GM19397 (cell line): Measurements from ENCODE around the gene SLC1A2.

Experiments
- ATAC-seq: cut with Tn5 transposase; IDR thresholded peaks from one replicate; pipeline ENCODE4 v1.9.1; 2021; ENCODE audit warnings: mild to moderate bottlenecking, moderate library complexity; ENCODE audit not compliant: unreplicated experiment

The SLC1A2 gene

DNA sequence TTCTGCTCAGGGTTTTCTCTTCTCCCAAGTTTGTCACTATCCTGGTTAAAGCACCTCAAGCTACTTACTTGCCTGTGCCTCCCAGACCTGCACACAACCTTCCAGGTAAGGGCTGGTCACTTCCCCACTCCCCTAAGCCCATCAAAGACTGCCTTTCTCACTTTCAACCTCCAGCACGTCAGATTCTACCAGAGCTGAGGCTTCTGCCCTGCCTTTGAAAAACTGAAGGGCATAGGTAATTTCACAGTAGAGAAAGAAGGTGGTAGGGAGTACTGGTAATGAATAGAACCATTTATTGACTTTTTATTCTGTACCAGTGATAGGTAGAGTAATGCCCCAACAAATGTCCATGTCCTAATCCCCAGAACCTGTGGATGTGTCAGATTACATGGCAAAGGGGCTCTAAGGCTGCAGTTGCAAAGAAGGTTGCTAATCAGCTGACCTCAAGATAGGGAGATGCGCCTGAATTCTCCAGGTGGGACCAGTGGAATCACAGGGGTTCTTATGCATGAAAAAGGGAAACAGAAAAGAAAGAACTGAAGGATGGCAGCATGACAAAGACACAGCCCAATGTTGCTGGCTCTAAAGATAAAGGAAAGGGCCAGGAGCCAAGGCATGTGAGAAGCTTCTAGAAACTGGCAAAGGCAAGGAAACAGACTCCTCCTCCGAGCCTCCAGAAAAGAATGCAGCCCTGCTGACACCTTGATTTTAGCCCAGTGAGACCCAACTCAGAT, 89.0 kb downstream of the SLC1A2 start:
- ATAC-seq: no peak

DNA sequence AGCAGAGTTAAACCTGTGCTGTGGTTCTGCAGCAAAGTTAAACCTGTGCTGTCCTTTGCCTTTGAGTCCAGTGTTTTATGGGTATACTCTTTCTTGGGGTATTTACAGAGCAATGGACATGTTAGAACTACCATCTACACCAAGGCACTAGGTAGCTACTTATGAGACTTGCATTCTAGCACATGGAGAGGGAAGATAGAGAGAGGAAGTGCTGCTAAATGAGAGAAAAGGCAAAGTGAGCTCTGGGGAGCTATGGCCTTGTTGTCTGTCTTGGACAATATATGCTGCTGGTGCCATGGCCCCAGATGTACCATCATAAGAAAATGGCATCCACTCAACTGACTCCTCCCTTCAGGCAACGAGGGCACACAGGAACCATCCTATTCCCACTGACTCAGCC, 91.5 kb downstream of the SLC1A2 start:
- no peak for ATAC-seq

GRCh38 chr11:35326266-35326879, 93.0 kb downstream of the SLC1A2 start:
- ATAC-seq: no peak

DNA sequence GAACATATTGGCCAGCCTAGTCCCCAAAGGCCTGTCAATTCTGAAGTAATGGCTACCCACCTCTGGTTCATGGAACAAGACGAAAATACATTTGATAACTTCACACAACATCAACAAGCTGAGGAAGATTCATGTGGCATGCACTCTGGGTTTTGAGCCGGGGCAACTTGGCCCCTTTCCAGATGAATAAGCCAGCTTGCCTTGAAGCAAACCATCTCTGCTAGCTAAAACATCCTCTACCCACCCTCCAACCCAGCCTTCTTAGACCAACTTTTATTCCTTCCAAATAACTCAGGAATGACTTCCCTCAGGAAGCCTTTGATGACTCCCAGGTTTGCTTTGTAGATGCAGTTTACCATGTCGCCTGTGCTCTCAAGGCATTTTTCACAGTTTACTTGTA, 94.4 kb downstream of the SLC1A2 start:
- ATAC-seq: no peak

GRCh38 chr11:35324183-35324886, 95.0 kb downstream of the SLC1A2 start:
- ATAC-seq: no peak

DNA sequence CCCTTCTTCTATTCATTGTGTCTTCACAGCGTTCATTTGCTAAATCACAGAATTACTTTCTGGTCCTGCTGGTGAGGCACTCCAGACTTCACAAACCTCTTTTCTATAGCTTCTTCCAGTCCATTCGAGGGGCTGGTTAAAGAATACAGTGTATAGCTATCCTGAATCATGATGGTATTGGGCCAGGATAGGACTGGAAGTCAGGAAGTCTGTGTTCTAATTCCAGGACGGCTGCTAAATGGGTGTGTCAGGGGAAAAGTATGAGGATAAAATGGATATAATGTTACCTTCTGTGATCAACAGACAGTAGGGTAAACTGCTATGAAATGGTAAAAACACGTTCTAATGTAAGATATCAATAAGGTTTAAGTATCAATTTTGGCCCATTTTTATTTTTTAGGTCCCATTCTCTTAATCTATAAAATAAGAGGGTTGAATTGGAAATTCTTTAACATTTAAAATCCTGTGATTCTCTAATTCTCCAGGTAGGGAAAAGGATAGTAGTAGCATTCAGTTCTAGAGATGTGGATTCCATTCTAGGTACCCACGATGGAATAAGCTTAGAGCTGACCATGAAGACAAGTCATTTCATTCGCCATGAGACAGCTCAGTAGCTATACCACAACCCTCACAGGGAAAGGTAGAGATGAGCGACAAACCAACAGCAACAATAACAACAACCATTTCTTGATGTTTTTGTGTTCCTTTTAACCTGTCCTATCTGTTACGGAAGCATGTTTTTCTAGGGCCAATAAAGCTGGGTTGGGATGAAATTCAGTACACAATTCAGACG, 96.1 kb downstream of the SLC1A2 start:
- no peak for ATAC-seq

DNA sequence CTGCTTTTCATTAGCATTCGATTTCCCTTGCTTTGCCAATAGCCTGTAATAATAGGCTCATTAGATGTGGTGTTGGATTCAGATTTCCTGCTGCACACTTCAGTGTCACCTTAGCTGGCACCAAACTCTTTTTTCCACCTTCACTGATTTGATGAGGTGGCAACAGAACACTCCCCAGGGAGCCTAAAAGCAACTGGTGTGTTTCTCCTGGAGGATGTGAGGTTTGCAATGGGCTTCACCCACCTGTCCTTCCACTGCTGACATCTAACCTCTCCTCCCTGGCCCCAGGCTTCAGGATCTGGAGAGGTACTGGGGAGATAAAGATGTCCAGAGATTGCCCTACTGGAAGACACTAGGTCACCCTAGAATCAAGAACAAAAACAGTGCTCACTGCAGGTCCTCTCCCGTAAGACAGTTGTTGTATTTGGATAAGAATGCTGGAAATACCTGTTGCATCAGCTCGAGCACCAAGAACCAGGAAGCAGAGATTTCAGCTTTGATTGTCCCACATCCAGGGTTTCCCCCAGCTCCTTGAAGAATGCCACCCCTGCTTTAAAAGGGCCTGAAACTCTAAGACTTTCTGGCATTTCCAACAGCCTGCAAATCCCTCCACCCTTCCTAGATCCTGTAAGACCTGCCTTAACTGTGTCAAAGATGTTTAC, 96.9 kb downstream of the SLC1A2 start:
- ATAC-seq: no peak

GRCh38 chr11:35321532-35322317, 97.6 kb downstream of the SLC1A2 start:
- ATAC-seq: no peak

DNA sequence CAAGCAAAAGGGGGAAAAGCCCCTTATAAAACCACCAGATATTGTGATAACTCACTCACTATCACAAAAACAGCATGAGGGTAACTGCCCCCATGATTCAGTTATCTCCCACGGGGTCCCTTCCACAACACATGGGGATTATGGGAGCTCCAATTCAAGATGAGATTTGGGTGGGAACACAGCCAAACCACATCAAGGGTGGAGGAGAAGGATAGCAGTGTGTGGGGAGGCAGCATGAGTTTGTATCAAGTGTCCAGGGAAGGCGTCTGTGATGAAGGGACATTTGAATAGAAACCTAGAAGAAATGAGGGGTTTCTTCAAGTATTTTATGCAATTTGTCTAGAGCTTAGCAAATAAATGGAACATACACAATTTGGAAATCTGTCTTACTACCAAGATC, 98.2 kb downstream of the SLC1A2 start:
- ATAC-seq: no peak

DNA sequence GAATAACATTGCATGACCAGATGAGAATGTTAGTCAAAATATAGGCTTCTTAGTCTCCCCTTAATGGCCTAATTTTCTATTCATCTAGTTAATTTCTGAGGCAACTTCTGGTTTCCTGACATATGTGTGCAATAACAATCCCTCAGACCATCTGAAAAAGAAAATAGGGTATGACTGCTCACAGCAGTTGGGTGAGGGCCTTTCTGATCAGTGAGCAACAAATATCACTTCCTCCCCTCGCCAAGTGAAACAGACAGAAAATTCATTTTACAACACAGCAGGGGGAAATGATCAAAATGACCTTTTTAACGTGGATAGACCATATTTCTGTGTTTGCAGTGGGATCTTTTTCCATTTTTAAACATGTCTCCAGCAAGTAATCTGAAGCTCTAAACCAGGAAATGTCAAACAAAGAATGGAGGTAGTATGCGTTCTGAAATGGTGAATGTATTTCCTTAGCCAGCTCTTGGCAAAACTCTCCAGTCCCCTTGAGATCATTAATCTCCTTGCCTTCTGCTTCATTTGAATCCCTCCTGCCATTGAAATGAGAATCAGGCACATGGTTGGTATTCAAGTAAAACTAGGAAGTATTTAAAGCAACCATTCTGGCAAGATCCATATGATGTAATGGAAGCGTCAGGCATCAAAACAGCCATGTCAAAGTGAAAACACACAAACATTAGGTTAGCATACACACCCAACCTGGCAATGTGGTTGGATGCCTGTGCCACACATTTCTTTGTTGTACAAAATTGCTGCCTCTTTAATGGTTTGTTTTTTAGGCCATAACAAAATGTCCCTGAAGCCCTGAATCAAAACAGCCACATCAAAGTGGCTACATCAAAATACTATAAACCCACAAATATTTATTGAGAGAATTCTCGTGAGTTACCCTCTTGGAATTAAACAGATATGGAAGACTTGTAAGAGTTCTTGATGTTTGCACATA, 100.1 kb downstream of the SLC1A2 start:
- no peak for ATAC-seq

DNA sequence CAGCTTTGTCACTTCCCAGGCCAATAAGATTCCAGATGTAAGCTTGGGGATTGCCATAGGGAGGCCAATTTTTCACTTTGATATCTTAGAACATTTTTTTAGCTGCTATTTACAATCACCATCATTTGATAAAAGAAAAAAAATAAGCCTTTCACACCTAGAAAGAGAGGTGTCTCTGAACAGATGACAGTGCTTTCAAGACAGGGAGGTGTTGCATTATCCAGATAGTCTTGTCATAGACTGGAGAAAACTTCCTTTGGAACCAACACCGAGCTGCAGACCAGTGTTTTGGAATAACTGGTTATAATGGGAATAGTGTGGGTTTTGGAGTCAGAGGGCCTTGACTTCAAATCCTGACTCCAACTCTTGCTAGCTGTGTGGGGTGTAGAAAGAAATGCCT, 101.0 kb downstream of the SLC1A2 start:
- no peak for ATAC-seq

DNA sequence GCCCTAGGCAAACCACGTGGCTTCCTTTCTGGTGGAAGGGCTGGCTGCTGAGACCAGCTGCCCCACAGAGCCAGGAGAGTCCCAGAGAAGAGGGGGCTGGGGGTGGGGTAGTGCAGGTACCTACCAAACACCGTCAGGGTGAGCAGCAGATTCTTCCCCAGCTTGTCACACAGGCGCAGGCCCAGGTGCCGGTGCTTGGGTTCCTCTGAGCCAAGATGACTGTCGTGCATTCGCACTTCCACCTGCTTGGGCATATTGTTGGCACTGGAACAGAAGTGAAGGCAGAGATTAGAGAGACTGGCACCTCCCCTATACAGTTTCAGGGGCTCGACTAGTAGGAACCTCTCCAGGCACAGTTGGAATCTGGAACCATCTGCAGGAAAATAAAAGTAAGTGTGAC, 102.1 kb downstream of the SLC1A2 start:
- no peak for ATAC-seq

- ATAC-seq: no peak
Observed at GRCh38 chr11:35316161-35316560, 103.2 kb downstream of the SLC1A2 start.

- no peak for ATAC-seq
Observed at GRCh38 chr11:35313760-35314153, 105.6 kb downstream of the SLC1A2 start.

DNA sequence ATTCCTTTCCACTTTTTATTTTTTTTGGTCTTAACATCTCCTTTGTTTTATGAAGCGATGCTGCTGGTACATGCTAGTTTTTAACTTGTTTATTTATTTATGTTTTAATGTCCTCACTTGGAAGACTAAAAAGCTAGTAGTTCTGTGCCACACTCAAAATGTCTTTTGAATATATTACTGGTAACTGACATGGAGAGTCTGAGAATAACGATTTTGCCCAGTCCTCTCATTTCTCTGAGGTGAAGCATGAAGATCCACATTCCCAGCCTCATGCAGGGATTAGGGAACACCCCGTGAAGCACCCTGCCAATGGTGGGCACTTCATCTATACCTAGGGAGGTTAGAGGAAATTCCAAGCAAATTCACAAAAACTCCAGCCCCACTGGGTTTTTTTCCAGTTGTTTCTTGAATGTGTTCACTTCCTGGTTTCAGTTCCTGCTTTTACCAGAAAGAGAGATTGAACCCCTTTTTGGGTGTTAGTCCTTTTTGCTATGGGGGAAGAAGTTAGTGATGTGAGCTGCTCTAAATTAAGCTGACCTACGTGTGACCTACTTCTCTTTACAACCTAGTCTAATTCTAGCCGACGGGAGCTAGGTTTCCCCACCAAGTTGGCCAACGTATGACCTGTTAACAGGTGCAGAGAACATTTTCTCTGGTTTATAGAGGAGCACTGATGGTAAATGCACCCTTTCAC, 106.1 kb downstream of the SLC1A2 start:
- peak; percentile 74 for ATAC-seq

GRCh38 chr11:35311331-35311730, 108.0 kb downstream of the SLC1A2 start:
- ATAC-seq: no peak

DNA sequence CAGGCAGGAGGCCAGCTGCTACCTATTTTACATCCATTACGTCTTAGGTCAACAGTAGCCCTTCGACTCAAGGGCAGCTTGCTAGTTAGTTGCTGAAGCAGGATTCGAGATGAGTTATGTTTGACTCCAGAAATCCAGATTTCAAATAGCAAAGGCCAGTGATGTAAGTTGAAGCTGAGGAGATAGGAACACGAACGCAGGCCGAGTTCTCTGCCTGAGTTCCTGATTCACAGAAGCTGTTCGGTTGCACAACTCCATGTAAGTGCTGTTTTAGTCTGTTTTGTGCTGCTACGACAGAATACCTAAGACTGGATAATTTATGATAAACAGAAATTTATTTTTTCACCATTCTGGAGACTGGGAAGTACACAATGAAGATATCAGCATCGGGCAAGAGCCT, 111.2 kb downstream of the SLC1A2 start:
- no peak for ATAC-seq

GRCh38 chr11:35307221-35307621, 112.1 kb downstream of the SLC1A2 start:
- no peak for ATAC-seq
